GM12878 (cell line): ENCODE results near the gene CEND1. TPM values are rescaled to one million over a fixed set of nuclear protein-coding genes. Genes with fewer than 3 reads are reported as not detected.

Experiments
- BCL11A ChIP-seq: IDR thresholded peaks from 2 replicates; pipeline ENCODE4 v1.6.1; 2011; ENCODE audit warnings: low read depth, low read length
- BCLAF1 ChIP-seq: fragments of 450-650 bp; IDR thresholded peaks from 2 replicates; pipeline ENCODE4 v1.6.1; 2017; ENCODE audit warnings: antibody characterized with exemption, mild to moderate bottlenecking, moderate library complexity
- CHD2 ChIP-seq: IDR thresholded peaks from 2 replicates; pipeline ENCODE4 v1.6.1; 2011; ENCODE audit warnings: low read depth, low read length, improper control_type of control experiment, borderline replicate concordance
- E4F1 ChIP-seq: fragments of 450-650 bp; IDR thresholded peaks from 2 replicates; pipeline ENCODE4 v1.6.1; 2018; ENCODE audit warnings: borderline replicate concordance, mild to moderate bottlenecking; ENCODE audit not compliant: partially characterized antibody
- EZH2 ChIP-seq: IDR thresholded peaks from 2 replicates; pipeline ENCODE4 v1.6.1; 2012; ENCODE audit warnings: low read depth, mild to moderate bottlenecking, control low read depth, inconsistent platforms, low read length, borderline replicate concordance; ENCODE audit not compliant: control insufficient read depth
- FOXK2 ChIP-seq: fragments of 450-650 bp; IDR thresholded peaks from 2 replicates; pipeline ENCODE4 v1.6.1; 2017; ENCODE audit warnings: mild to moderate bottlenecking, moderate library complexity
- IKZF2 ChIP-seq, 2 experiments: fragments of 450-650 bp; IDR thresholded peaks; 2 replicates each; pipeline ENCODE4 v1.6.1; 2017; ENCODE audit warnings: mild to moderate bottlenecking in 2 of 2, moderate library complexity in 2 of 2
- PAX5 ChIP-seq: IDR thresholded peaks from 2 replicates; pipeline ENCODE4 v1.6.1; 2011; ENCODE audit warnings: low read depth, low read length, borderline replicate concordance
- PAX8 ChIP-seq: fragments of 450-650 bp; IDR thresholded peaks from 2 replicates; pipeline ENCODE4 v1.6.1; 2017; ENCODE audit warnings: mild to moderate bottlenecking, moderate library complexity
- POLR2AphosphoS2 ChIP-seq: IDR thresholded peaks from 2 replicates; pipeline ENCODE4 v1.6.1; 2011; ENCODE audit warnings: low read depth, mild to moderate bottlenecking, low read length, improper control_type of control experiment, moderate library complexity
- RAD21 ChIP-seq: IDR thresholded peaks from 2 replicates; pipeline ENCODE4 v1.6.1; 2011; ENCODE audit warnings: mild to moderate bottlenecking, low read depth, low read length, moderate library complexity; ENCODE audit not compliant: insufficient read depth
- REST ChIP-seq: IDR thresholded peaks from 2 replicates; pipeline ENCODE4 v1.6.1; 2012; ENCODE audit warnings: mild to moderate bottlenecking, low read depth, low read length
- TARDBP ChIP-seq: IDR thresholded peaks from 2 replicates; pipeline ENCODE4 v1.6.1; 2016; ENCODE audit warnings: borderline replicate concordance
- TBL1XR1 ChIP-seq: IDR thresholded peaks from 2 replicates; pipeline ENCODE4 v1.6.1; 2012; ENCODE audit warnings: low read depth, low read length, improper control_type of control experiment
- ZBTB11 ChIP-seq: fragments of 450-650 bp; formaldehyde crosslinking; IDR thresholded peaks from 2 replicates; pipeline ENCODE4 v1.5.0; 2022; ENCODE audit warnings: mild to moderate bottlenecking, missing genetic modification characterization
- ZNF24 ChIP-seq: fragments of 450-650 bp; IDR thresholded peaks from 2 replicates; pipeline ENCODE4 v1.6.1; 2017; ENCODE audit warnings: antibody characterized with exemption, mild to moderate bottlenecking
- ZZZ3 ChIP-seq: IDR thresholded peaks from 2 replicates; pipeline ENCODE4 v1.6.1; 2011; ENCODE audit warnings: low read depth; ENCODE audit not compliant: control insufficient read depth, insufficient read length
- polyA plus RNA-seq, 11 experiments: library from polyadenylated mRNA; depleted of rRNA in 4 of 11; unstranded in 6 of 11; stranded (reverse) in 5 of 11; fragments of >200 nt; fragmentation: Nextera tagmentation in 4 of 11; fragmentation: Illumina TruSeq in 1 of 11; extraction: Ambion mirVana in 4 of 11; extraction: Trizol in 1 of 11; gene quantifications; 1 replicate in 1 of 11; 2 replicates in 10 of 11; pipeline versions ENCODE4 v1.2.1 to v1.2.3, GENCODE V29; 2011 to 2016; ENCODE audit warnings: inconsistent platforms in 2 of 11, missing spikeins in 2 of 11, low read depth in 1 of 11
- total RNA-seq, 4 experiments: library from RNA; depleted of rRNA in 3 of 4; stranded (reverse); fragments of >200 nt in 3 of 4; fragmentation: Illumina TruSeq in 1 of 4; extraction: Trizol in 1 of 4; gene quantifications; 2 replicates each; pipeline versions ENCODE4 v1.2.1 to v1.2.3, GENCODE V29; 2013 to 2021

CEND1 gene
- total and polyA plus RNA-seq, 10 of the 15 experiments (the other 5 are each of a cell fraction or from before 2014, with no cell fraction given): 0.31 to 13.6 (median 7.2) TPM; not detected in 1

GRCh38 chr11:798093-798713 lies 8.3 kb upstream of the CEND1 start, which contains the start of gene SLC25A22 (continued):
- TF ChIP-seq REST: no peak
- TF ChIP-seq E4F1: no peak
- no peak for TF ChIP-seq BCL11A
- TF ChIP-seq PAX8: no peak
- peak; percentile 50 for TF ChIP-seq RAD21
- TF ChIP-seq TBL1XR1: no peak
- TF ChIP-seq PAX5: 0 out of 2 replicates have a peak, but pooled peaks have one; percentile 4
- TF ChIP-seq ZZZ3: no peak
- no peak for TF ChIP-seq CHD2
- no peak; the same call in 1 of the 2 replicates for TF ChIP-seq POLR2AphosphoS2
- no peak for TF ChIP-seq FOXK2
- no peak for TF ChIP-seq ZBTB11
- TF ChIP-seq EZH2: no peak
- no peak for TF ChIP-seq IKZF2 (IDR thresholded peaks at IDR 0.05)
- no peak for TF ChIP-seq TARDBP
- no peak for TF ChIP-seq ZNF24
- TF ChIP-seq BCLAF1: 0 out of 2 replicates have a peak, but pooled peaks have one; percentile 19
